ENCODE results near the gene ELAC1. TPM values are rescaled to one million over a fixed set of nuclear protein-coding genes. Genes with fewer than 3 reads are reported as not detected.

The ELAC1 gene
- total RNA-seq, 1 experiment from 2014 or later, result 4.0 TPM

Other genes starting within 250 kb of the ELAC1 start
- gene MRO, start 148.0 kb upstream of the ELAC1 start, total RNA-seq (2021), result 0.71 to 2.1 TPM (median 1.1 TPM) in 3 replicates
- gene ME2, start 88.9 kb upstream of the ELAC1 start, total RNA-seq (2021), result 51.9 to 57.0 TPM (median 53.5 TPM) in 3 replicates
- 105 to 107 TPM (median 107 TPM) in 3 replicates for gene SMAD4, start 62.2 kb downstream of the ELAC1 start, total RNA-seq (2021)
- gene MEX3C, start 229.6 kb downstream of the ELAC1 start, total RNA-seq (2021), result 70.4 to 79.4 TPM (median 73.9 TPM) in 3 replicates